NCI-H1694 treated with DMSO at 0.1 percent for 48 hours (cell line): ENCODE measurements around the gene NAB1.

Source experiments
- DNase-seq: peaks from one replicate; lab custom pipeline; 2025; lab: John Stamatoyannopoulos, UW

The NAB1 gene

GRCh38 chr2:190637903-190638618, 10.8 kb upstream of the NAB1 start:
- no peak for DNase-seq

GRCh38 chr2:190640117-190640516, 8.8 kb upstream of the NAB1 start:
- no peak for DNase-seq

GRCh38 chr2:190641469-190641868, 7.4 kb upstream of the NAB1 start:
- DNase-seq, result no peak

- no peak for DNase-seq
These were observed 1.9 kb upstream of the NAB1 start for GRCh38 chr2:190646780-190647522.

GRCh38 chr2:190648289-190649034, 421 bp upstream of the NAB1 start:
- peak; percentile 69 for DNase-seq

- peak; percentile 46 for DNase-seq
These were observed 1.0 kb downstream of the NAB1 start for GRCh38 chr2:190649798-190650390.

- DNase-seq, result no peak
These were observed 2.5 kb downstream of the NAB1 start for GRCh38 chr2:190651413-190651812.

- no peak for DNase-seq
These were observed 4.3 kb downstream of the NAB1 start for GRCh38 chr2:190653231-190653630.

- DNase-seq, result no peak
These were observed 5.0 kb downstream of the NAB1 start for GRCh38 chr2:190653931-190654330.

- DNase-seq, result peak; percentile 50
These were observed 6.2 kb downstream of the NAB1 start for GRCh38 chr2:190655113-190655512.

GRCh38 chr2:190655570-190655969, 6.7 kb downstream of the NAB1 start:
- DNase-seq, result no peak

- DNase-seq, result no peak
These were observed 7.4 kb downstream of the NAB1 start for GRCh38 chr2:190656301-190656700.

- no peak for DNase-seq
These were observed 8.8 kb downstream of the NAB1 start for GRCh38 chr2:190657474-190658255.

GRCh38 chr2:190659553-190659952, 10.7 kb downstream of the NAB1 start:
- no peak for DNase-seq

GRCh38 chr2:190662754-190663153, 13.9 kb downstream of the NAB1 start:
- no peak for DNase-seq

- DNase-seq, result no peak
These were observed 14.5 kb downstream of the NAB1 start for GRCh38 chr2:190663348-190663747.

GRCh38 chr2:190663839-190664238, 15.0 kb downstream of the NAB1 start:
- DNase-seq, result no peak

- DNase-seq, result no peak
These were observed 15.4 kb downstream of the NAB1 start for GRCh38 chr2:190664240-190664639.

GRCh38 chr2:190666895-190667294, 18.0 kb downstream of the NAB1 start:
- no peak for DNase-seq

- no peak for DNase-seq
These were observed 20.0 kb downstream of the NAB1 start for GRCh38 chr2:190668892-190669291.

GRCh38 chr2:190670182-190670946, 21.5 kb downstream of the NAB1 start:
- DNase-seq, result no peak
